Ovary (tissue), 9 donors: Measurements from ENCODE around the gene ST3GAL3. TPM values are rescaled to one million over a fixed set of nuclear protein-coding genes. Genes with fewer than 3 reads are reported as not detected.

Source experiments
- DNase-seq, 5 donors: peaks; one replicate each; pipeline ENCODE4 v3.0.0-alpha.2; 2019 to 2020
- H3K27ac ChIP-seq, 2 donors: fragments of 200-600 bp; one replicate each; pipeline versions ENCODE4 v1.5.1 to v1.8.0; 2019 to 2022
- H3K27me3 ChIP-seq: fragments of 200-600 bp; one replicate; pipeline ENCODE4 v1.8.0; 2022
- H3K36me3 ChIP-seq: fragments of 200-600 bp; sonication (generic); one replicate; pipeline ENCODE4 v1.5.1; 2019
- H3K4me1 ChIP-seq: one replicate; pipeline ENCODE4 v1.8.1; 2013; ENCODE audit warnings: mild to moderate bottlenecking, moderate library complexity; ENCODE audit not compliant: insufficient read depth
- H3K4me3 ChIP-seq: fragments of 200-600 bp; sonication (generic); one replicate; pipeline ENCODE4 v1.5.1; 2017
- H3K9me3 ChIP-seq, 2 donors: fragments of 200-600 bp in 1 of 2; sonication (generic) in 1 of 2; one replicate each; pipeline versions ENCODE4 v1.5.1 to v1.8.1; 2013 to 2019; ENCODE audit warnings: mild to moderate bottlenecking in 1 of 2, moderate library complexity in 1 of 2
- CTCF ChIP-seq, 3 donors: fragments of 450-650 bp in 2 of 3; fragments of 200-600 bp in 1 of 3; IDR thresholded peaks; one replicate each; pipeline versions ENCODE4 v1.5.1 to v1.8.0; 2016 to 2022; ENCODE audit warnings: antibody characterized with exemption in 3 of 3, mild to moderate bottlenecking in 1 of 3
- EP300 ChIP-seq: sonication (generic); formaldehyde crosslinking; IDR thresholded peaks from one replicate; pipeline ENCODE4 v1.6.1; 2017; ENCODE audit warnings: antibody characterized with exemption
- POLR2A ChIP-seq: fragments of 450-650 bp; IDR thresholded peaks from one replicate; pipeline ENCODE4 v1.6.1; 2017; ENCODE audit warnings: antibody characterized with exemption, mild to moderate bottlenecking, moderate library complexity
- WGBS, 3 donors: extraction: QIAGEN DNeasy Blood & Tissue Kit in 1 of 3; methylation state at CpG; one replicate each; pipeline versions ENCODE4 v1.1.5 to v1.1.7; 2013 to 2017; 5-methylcytosine and 5-hydroxymethylcytosine counted together
- intact Hi-C, 4 donors: fragments of 100-400 bp; cut with DNase I; formaldehyde crosslinking; loops; one replicate each; pipeline versions ENCODE4 v1.11.0 to v1.15.1; 2022 to 2023
- polyA plus RNA-seq, 2 donors: library from polyadenylated mRNA; stranded (reverse); fragments of 200-250 nt in 1 of 2; fragments of 350-450 nt in 1 of 2; fragmentation: Illumina TruSeq in 1 of 2; extraction: RNeasy Lipid Tissue Mini Kit (QIAGEN cat#74804) in 1 of 2; gene quantifications; one replicate each; pipeline ENCODE4 v1.2.3, GENCODE V29; 2013 to 2014
- total RNA-seq, 7 donors: library from RNA; depleted of rRNA in 2 of 7; stranded (reverse); fragments of >200 nt in 2 of 7; fragmentation: NEBNext Ultra II Directional in 3 of 7; extraction: Animal tissue kit (Norgen Biotek cat#: 25700) in 3 of 7; gene quantifications; one replicate each; pipeline versions ENCODE4 v1.1.0 to v1.2.4, GENCODE V29; 2016 to 2023
- donor health status: DM: no; HTN: no; CAD: no; lungs with moderate emphysema.
- donor health status: DM: no; HTN: no; CAD: no.
- donor health status: Bipolar disorder and iron deficiency.
- donor health status: DM: yes; HTN: yes; CAD: no.
- donor health status: DM: no; HTN: no; CAD: no.
- donor health status: DM: yes; HTN: yes; CAD: no.

Gene ST3GAL3
- total and polyA plus RNA-seq, 9 donors, result 11.4 to 43.3 (median 27.1) TPM

GRCh38 chr1:43976890-43977289 is 269.6 kb downstream of the ST3GAL3 start:
- Histone ChIP-seq H3K4me3 (no peak overlapping the region), H3K4me1 (peaks cover 15% of the 10 kb centered on the region), H3K27me3 (no peaks in the 10 kb centered on the region), H3K36me3 (no peaks in the 10 kb centered on the region), H3K27ac (no peak overlapping the region), H3K9me3 (no peaks in the 10 kb centered on the region)
- WGBS, 3 donors, result 85 to 93% (median 89%) methylated on average over 8 of the region's 8 CpGs
- intact Hi-C loops, result no loop called here
- TF ChIP-seq POLR2A, result no peak
- TF ChIP-seq CTCF (IDR thresholded peaks at IDR 0.05), result no peak
- TF ChIP-seq EP300, result no peak
- DNase-seq, result no peak

DNA sequence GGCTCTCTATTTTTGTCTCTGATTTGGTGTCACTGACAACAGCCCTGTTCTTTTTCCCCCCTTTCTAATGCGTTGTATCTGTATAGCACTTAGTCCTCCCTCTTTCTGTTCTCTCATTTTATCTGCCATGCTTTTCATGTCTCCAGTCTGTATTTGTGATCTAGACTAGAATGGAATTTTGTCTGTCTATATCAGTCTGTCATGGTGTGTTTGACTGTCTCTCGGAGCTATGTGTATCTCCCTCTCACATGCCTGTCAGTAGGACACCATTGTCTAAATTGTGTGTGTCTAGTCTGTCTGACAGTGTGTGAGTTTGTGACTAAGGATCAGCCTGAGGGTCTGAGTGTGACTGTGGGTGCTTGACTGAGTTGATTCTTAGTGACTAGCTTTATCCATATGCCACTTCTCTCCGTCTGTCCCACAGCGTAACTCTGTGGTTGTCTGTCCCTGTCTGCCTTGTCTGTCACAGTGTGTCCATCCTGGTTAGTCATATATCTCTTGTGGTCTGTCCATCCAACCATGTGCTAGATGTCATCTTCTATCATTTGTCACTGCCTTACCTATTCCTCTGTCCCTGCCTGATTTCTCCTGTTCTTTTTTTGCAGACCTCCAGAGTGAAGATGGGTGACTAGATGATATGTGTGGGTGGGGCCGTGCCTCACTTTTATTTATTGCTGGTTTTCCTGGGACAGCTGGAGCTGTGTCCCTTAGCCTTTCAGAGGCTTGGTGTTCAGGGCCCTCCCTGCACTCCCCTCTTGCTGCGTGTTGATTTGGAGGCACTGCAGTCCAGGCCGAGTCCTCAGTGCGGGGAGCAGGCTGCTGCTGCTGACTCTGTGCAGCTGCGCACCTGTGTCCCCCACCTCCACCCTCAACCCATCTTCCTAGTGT is 270.3 kb downstream of the ST3GAL3 start:
- Histone ChIP-seq H3K27me3 (no peaks in the 10 kb centered on the region), H3K36me3 (no peaks in the 10 kb centered on the region), H3K4me3 (no peak overlapping the region), H3K4me1 (peaks cover 15% of the 10 kb centered on the region), H3K9me3 (no peaks in the 10 kb centered on the region), H3K27ac (no peak overlapping the region)
- TF ChIP-seq EP300 (no peak), CTCF (IDR thresholded peaks at IDR 0.05) (no peak), POLR2A (no peak)
- DNase-seq, result no peak
- WGBS, 3 donors, result 80 to 83% (median 80%) methylated on average over 9 of the region's 9 CpGs
- intact Hi-C loops, result no loop called here

DNA sequence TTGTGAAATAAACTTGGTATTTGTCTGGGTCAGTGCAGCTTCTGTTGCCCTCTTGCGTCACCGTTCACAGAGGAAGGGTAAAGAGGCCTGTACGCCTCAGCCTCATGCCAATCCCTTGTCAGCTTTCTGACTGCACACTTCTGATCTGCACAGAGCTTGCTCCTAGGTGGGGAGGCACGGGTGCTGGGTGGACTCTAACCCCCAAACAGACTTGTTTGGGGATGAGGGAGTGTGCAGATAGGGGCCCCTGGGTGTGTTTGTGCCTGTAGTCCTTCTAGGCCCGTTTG is 270.9 kb downstream of the ST3GAL3 start:
- no peak overlapping the region for H3K4me3 ChIP-seq
- H3K9me3 ChIP-seq, result no peaks in the 10 kb centered on the region
- no peak overlapping the region for H3K27ac ChIP-seq
- H3K36me3 ChIP-seq, result no peaks in the 10 kb centered on the region
- no peaks in the 10 kb centered on the region for H3K27me3 ChIP-seq
- peaks cover 15% of the 10 kb centered on the region for H3K4me1 ChIP-seq
- no peak for DNase-seq
- intact Hi-C loops, result no loop called here
- WGBS, 3 donors, result 58 to 64% (median 62%) methylated on average over 5 of the region's 5 CpGs
- TF ChIP-seq POLR2A (no peak), CTCF (IDR thresholded peaks at IDR 0.05) (no peak), EP300 (no peak)

GRCh38 chr1:43978551-43979260 is 271.4 kb downstream of the ST3GAL3 start, which contains the start of gene B4GALT2:
Gene B4GALT2 (plus strand): TSS chr1:43979210. CDS start chr1:43981161, 1,951 bp downstream.
- no peak for TF ChIP-seq EP300
- no peak for TF ChIP-seq CTCF (IDR thresholded peaks at IDR 0.05)
- no peak for TF ChIP-seq POLR2A
- no peaks in the 10 kb centered on the region for H3K36me3 ChIP-seq
- peak within 1 kb of the TSS; percentile 84 for H3K4me3 ChIP-seq
- 4 to 7% (median 6%) methylated on average over 23 to 54 of the region's 54 CpGs for WGBS, 3 donors
- no peaks in the 10 kb centered on the region for H3K27me3 ChIP-seq
- peaks cover 15% of the 10 kb centered on the region for H3K4me1 ChIP-seq
- DNase-seq, result peak; percentile 40 to 76 (median 62)
- H3K27ac ChIP-seq, result peak within 1 kb of the TSS; percentile 49 to 64
- intact Hi-C loops, result no loop called here
- no peaks in the 10 kb centered on the region for H3K9me3 ChIP-seq
